Measurements from ENCODE around the gene SRP14. TPM values are rescaled to one million over a fixed set of nuclear protein-coding genes. Genes with fewer than 3 reads are reported as not detected.
A peak's percentile ranks its signal among the peaks of the same experiment; 100 is the strongest.

Gene SRP14
- total RNA-seq, 4 donors from 2014 or later: 327 to 576 (median 408) TPM

GRCh38 chr15:40052604-40053003, 13.6 kb upstream of the SRP14 start:
- Histone ChIP-seq H3K4me1 (peaks cover 36 to 51% of the 10 kb centered on the region in 2 donors), H3K36me3 (no peaks in the 10 kb centered on the region), H3K27me3 (no peaks in the 10 kb centered on the region), H3K9me3 (no peaks in the 10 kb centered on the region), H3K4me3 (replicated peaks in 1 of 3) (no peak overlapping the region), H3K27ac (no peak overlapping the region)
- no peak for DNase-seq
- intact Hi-C loops (cut with DNase I): loop anchor here (5.0 kb wide), 1 partner anchor 40 kb away; no protein-coding TSS in a partner anchor
- WGBS, 2 donors: 73 to 88% methylated on average over 6 of the region's 6 CpGs
- no peak for TF ChIP-seq POLR2A (IDR thresholded peaks at IDR 0.05)
- no peak for TF ChIP-seq CTCF (IDR thresholded peaks at IDR 0.05)

- no peak overlapping the region for H3K4me3 ChIP-seq (replicated peaks in 1 of 3)
- peaks cover 42 to 59% of the 10 kb centered on the region in 2 donors for H3K4me1 ChIP-seq
- intact Hi-C loops (cut with DNase I): loop anchor here (5.0 kb wide), 1 partner anchor 40 kb away; no protein-coding TSS in a partner anchor
- no peaks in the 10 kb centered on the region for H3K36me3 ChIP-seq
- WGBS, 2 donors: 90 to 92% methylated on average over 11 of the region's 11 CpGs
- no peak for TF ChIP-seq CTCF (IDR thresholded peaks at IDR 0.05)
- no peak for TF ChIP-seq POLR2A (IDR thresholded peaks at IDR 0.05)
- no peaks in the 10 kb centered on the region for H3K9me3 ChIP-seq
- no peak for DNase-seq
- H3K27me3 ChIP-seq: no peaks in the 10 kb centered on the region
- no peak overlapping the region for H3K27ac ChIP-seq
These were observed 12.8 kb upstream of the SRP14 start for GRCh38 chr15:40051616-40052415.

- no peak for DNase-seq
- Histone ChIP-seq H3K4me3 (replicated peaks in 1 of 3) (no peak overlapping the region), H3K4me1 (peaks cover 38 to 62% of the 10 kb centered on the region in 2 donors), H3K9me3 (no peaks in the 10 kb centered on the region), H3K36me3 (no peaks in the 10 kb centered on the region), H3K27me3 (no peaks in the 10 kb centered on the region), H3K27ac (no peak overlapping the region)
- TF ChIP-seq CTCF (IDR thresholded peaks at IDR 0.05): no peak
- TF ChIP-seq POLR2A (IDR thresholded peaks at IDR 0.05): no peak
- WGBS, 2 donors: 76 to 90% methylated on average over 11 to 12 of the region's 12 CpGs
- intact Hi-C loops (cut with DNase I): loop anchor here (5.0 kb wide), 1 partner anchor 41 kb away; no protein-coding TSS in a partner anchor
These were observed 11.9 kb upstream of the SRP14 start for GRCh38 chr15:40050788-40051470.

GRCh38 chr15:40048926-40049475, 10.0 kb upstream of the SRP14 start:
- Histone ChIP-seq H3K4me3 (replicated peaks in 1 of 3) (no peak overlapping the region), H3K27ac (peak overlapping the region in 2 of 3 donors; percentile 57 to 81), H3K27me3 (no peaks in the 10 kb centered on the region), H3K36me3 (no peaks in the 10 kb centered on the region), H3K4me1 (peaks cover 31 to 62% of the 10 kb centered on the region in 2 donors), H3K9me3 (no peaks in the 10 kb centered on the region)
- TF ChIP-seq CTCF (IDR thresholded peaks at IDR 0.05) (no peak), POLR2A (IDR thresholded peaks at IDR 0.05) (no peak)
- no peak for DNase-seq
- intact Hi-C loops (cut with DNase I): loop anchor here (5.0 kb wide), 2 partner anchors 58 to 223 kb away; partner anchors contain the start of gene BMF
- 90 to 93% methylated on average over 3 of the region's 3 CpGs for WGBS, 2 donors
